K562 (cell line): ENCODE data around the gene ILKAP. TPM values are rescaled to one million over a fixed set of nuclear protein-coding genes. Genes with fewer than 3 reads are reported as not detected.

Source experiments
- ARID2 ChIP-seq: fragments of 450-650 bp; IDR thresholded peaks from 2 replicates; pipeline ENCODE4 v1.6.1; 2017; ENCODE audit warnings: antibody characterized with exemption, mild to moderate bottlenecking
- CHD2 ChIP-seq: IDR thresholded peaks from 2 replicates; pipeline ENCODE4 v1.6.1; 2011; ENCODE audit warnings: low read depth, low read length
- CXXC5 ChIP-seq: fragments of 250-450 bp; sonication (Bioruptor Pico); IDR thresholded peaks from 2 replicates; pipeline ENCODE4 v1.8.0; 2022; ENCODE audit warnings: inconsistent platforms, mild to moderate bottlenecking, moderate library complexity
- ELF4 ChIP-seq: fragments of 450-650 bp; formaldehyde crosslinking; IDR thresholded peaks from 2 replicates; pipeline ENCODE4 v1.4.0; 2022; ENCODE audit warnings: missing genetic modification characterization
- FOSL1 ChIP-seq: fragments of 200-800 bp; sonication (Bioruptor generic); conservative IDR thresholded peaks from 2 replicates; pipeline ENCODE4 v1.6.1; 2016; ENCODE audit warnings: missing genetic modification characterization, missing compliant biosample characterization
- HEY1 ChIP-seq: fragments of 250-450 bp; sonication (Bioruptor Pico); IDR thresholded peaks from 2 replicates; pipeline ENCODE4 v1.5.0; 2020; ENCODE audit warnings: mild to moderate bottlenecking, moderate library complexity, borderline replicate concordance
- MCM7 ChIP-seq, 2 experiments: fragments of 450-650 bp; IDR thresholded peaks; 2 replicates each; pipeline ENCODE4 v1.6.1; 2016 to 2018
- MYBL2 ChIP-seq, 2 experiments: fragments of 450-650 bp in 1 of 2; sonication (generic) in 1 of 2; formaldehyde crosslinking in 1 of 2; IDR thresholded peaks; 2 replicates each; pipeline versions ENCODE4 v1.6.1 to v1.8.1; 2017 to 2022; ENCODE audit warnings: borderline replicate concordance in 1 of 2, inconsistent platforms in 1 of 2, low read depth in 1 of 2, mild to moderate bottlenecking in 1 of 2, missing genetic modification reagents in 1 of 2, moderate library complexity in 1 of 2
- POLR2G ChIP-seq: fragments of 200-400 bp; formaldehyde crosslinking; IDR thresholded peaks from 2 replicates; pipeline ENCODE4 v1.6.1; 2017; ENCODE audit warnings: low read depth, mild to moderate bottlenecking, antibody characterized with exemption, low read length, moderate library complexity
- POLR2H ChIP-seq: IDR thresholded peaks from 2 replicates; pipeline ENCODE4 v1.6.1; 2016; ENCODE audit warnings: missing genetic modification characterization, low read depth, mild to moderate bottlenecking, control low read depth, missing compliant biosample characterization, moderate library complexity
- RB1 ChIP-seq: fragments of 450-650 bp; IDR thresholded peaks from 2 replicates; pipeline ENCODE4 v1.6.1; 2017; ENCODE audit warnings: low read depth, mild to moderate bottlenecking
- RBFOX2 ChIP-seq: fragments of 200-400 bp; formaldehyde crosslinking; IDR thresholded peaks from 2 replicates; pipeline ENCODE4 v1.6.1; 2017; ENCODE audit warnings: low read depth, mild to moderate bottlenecking, low read length, moderate library complexity
- SMAD4 ChIP-seq: fragments of 250-450 bp; sonication (Bioruptor Pico); conservative IDR thresholded peaks from 2 replicates; pipeline ENCODE4 v1.8.0; 2021; ENCODE audit warnings: inconsistent platforms, mild to moderate bottlenecking, moderate library complexity
- ZNF24 ChIP-seq: fragments of 450-650 bp; IDR thresholded peaks from 2 replicates; pipeline ENCODE4 v1.6.1; 2016
- ZNF717 ChIP-seq: fragments of 250-450 bp; sonication (Bioruptor Pico); IDR thresholded peaks from 2 replicates; pipeline ENCODE4 v1.5.0; 2021
- ZSCAN32 ChIP-seq: fragments of 450-650 bp; formaldehyde crosslinking; IDR thresholded peaks from 2 replicates; pipeline ENCODE4 v1.4.0; 2020; ENCODE audit warnings: mild to moderate bottlenecking, moderate library complexity
- polyA plus RNA-seq, 8 experiments: library from polyadenylated mRNA; depleted of rRNA in 4 of 8; stranded (reverse) in 5 of 8; unstranded in 3 of 8; fragments of >200 nt; fragmentation: Nextera tagmentation in 2 of 8; fragmentation: Illumina TruSeq in 1 of 8; extraction: Ambion mirVana in 2 of 8; extraction: Trizol in 1 of 8; gene quantifications; 2 replicates each; pipeline versions ENCODE4 v1.2.1 to v1.2.3, GENCODE V29; 2011 to 2014; ENCODE audit warnings: inconsistent platforms in 1 of 8, missing spikeins in 1 of 8
- total RNA-seq, 7 experiments: library from RNA; depleted of rRNA in 6 of 7; stranded (reverse); fragments of >200 nt in 6 of 7; fragmentation: Illumina TruSeq in 2 of 7; extraction: Trizol in 2 of 7; gene quantifications; 2 replicates each; pipeline versions ENCODE4 v1.2.1 to v1.2.3, GENCODE V29; 2011 to 2021; ENCODE audit warnings: low replicate concordance in 1 of 7
- TF ChIP-seq, protein P1 (sequence below): fragments of 250-450 bp; sonication (Bioruptor Pico); IDR thresholded peaks from 2 replicates; pipeline ENCODE4 v1.8.0; 2022; ENCODE audit warnings: inconsistent platforms
- TF ChIP-seq, protein P2 (sequence below): IDR thresholded peaks from 2 replicates; pipeline ENCODE4 v1.6.1; 2016; ENCODE audit warnings: missing genetic modification characterization, missing compliant biosample characterization
- TF ChIP-seq, protein P3 (sequence below): sonication (generic); formaldehyde crosslinking; IDR thresholded peaks from 2 replicates; pipeline ENCODE4 v1.9.0; 2022; ENCODE audit warnings: mild to moderate bottlenecking, missing genetic modification reagents
- TF ChIP-seq, protein P4 (sequence below): fragments of 250-450 bp; sonication (Bioruptor Pico); IDR thresholded peaks from 2 replicates; pipeline ENCODE4 v1.4.0; 2020
- TF ChIP-seq, protein P5 (sequence below): fragments of 250-450 bp; sonication (Bioruptor Pico); IDR thresholded peaks from 2 replicates; pipeline ENCODE4 v1.5.0; 2021; ENCODE audit warnings: mild to moderate bottlenecking, moderate library complexity

The ILKAP gene
- total and polyA plus RNA-seq, 9 of the 15 experiments (the other 6 are each of a cell fraction or from before 2014, with no cell fraction given), result 3.1 to 43.9 (median 20.7) TPM

DNA sequence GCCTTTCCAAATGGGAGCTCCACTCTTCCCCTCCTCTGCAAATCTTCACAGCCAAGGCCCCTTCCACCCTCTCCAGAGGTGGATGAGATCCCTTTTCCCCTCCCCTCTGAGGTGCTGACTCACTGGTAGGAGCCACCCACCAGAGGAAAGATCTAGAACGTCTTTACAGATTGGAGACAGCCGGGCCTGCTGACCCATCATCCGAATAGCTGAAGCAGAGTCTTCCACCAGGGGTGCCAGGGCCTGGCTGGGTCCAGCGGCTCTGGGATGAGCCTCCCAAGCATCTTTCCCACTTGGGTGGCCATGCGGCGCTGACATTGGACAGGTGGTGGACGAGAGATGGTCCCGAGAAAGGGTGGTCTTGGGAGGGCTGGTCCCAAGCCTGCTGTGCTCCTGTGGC is 35.7 kb downstream of the ILKAP start (continued):
- TF ChIP-seq POLR2H (tag), result no peak
- TF ChIP-seq ELF4 (CRISPR knock-in tag), result no peak
- 0 out of 2 replicates have a peak, but pooled peaks have one; percentile 21 for TF ChIP-seq SMAD4 (CRISPR knock-in tag)
- no peak for TF ChIP-seq ZSCAN32 (CRISPR knock-in tag)
- TF ChIP-seq MCM7 (IDR thresholded peaks at IDR 0.05), result no peak
- TF ChIP-seq, protein P1, sequence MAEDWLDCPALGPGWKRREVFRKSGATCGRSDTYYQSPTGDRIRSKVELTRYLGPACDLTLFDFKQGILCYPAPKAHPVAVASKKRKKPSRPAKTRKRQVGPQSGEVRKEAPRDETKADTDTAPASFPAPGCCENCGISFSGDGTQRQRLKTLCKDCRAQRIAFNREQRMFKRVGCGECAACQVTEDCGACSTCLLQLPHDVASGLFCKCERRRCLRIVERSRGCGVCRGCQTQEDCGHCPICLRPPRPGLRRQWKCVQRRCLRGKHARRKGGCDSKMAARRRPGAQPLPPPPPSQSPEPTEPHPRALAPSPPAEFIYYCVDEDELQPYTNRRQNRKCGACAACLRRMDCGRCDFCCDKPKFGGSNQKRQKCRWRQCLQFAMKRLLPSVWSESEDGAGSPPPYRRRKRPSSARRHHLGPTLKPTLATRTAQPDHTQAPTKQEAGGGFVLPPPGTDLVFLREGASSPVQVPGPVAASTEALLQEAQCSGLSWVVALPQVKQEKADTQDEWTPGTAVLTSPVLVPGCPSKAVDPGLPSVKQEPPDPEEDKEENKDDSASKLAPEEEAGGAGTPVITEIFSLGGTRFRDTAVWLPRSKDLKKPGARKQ, result no peak
- peak; percentile 57 for TF ChIP-seq RBFOX2
- TF ChIP-seq FOSL1 (tag), result 0 out of 2 replicates have a peak, but pooled peaks have one; percentile 27
- TF ChIP-seq, protein P2, sequence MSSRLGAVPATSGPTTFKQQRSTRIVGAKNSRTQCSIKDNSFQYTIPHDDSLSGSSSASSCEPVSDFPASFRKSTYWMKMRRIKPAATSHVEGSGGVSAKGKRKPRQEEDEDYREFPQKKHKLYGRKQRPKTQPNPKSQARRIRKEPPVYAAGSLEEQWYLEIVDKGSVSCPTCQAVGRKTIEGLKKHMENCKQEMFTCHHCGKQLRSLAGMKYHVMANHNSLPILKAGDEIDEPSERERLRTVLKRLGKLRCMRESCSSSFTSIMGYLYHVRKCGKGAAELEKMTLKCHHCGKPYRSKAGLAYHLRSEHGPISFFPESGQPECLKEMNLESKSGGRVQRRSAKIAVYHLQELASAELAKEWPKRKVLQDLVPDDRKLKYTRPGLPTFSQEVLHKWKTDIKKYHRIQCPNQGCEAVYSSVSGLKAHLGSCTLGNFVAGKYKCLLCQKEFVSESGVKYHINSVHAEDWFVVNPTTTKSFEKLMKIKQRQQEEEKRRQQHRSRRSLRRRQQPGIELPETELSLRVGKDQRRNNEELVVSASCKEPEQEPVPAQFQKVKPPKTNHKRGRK (tag), result no peak
- no peak for TF ChIP-seq HEY1 (CRISPR knock-in tag)
- TF ChIP-seq ARID2, result no peak
- TF ChIP-seq CHD2, result no peak
- TF ChIP-seq MYBL2 (IDR thresholded peaks at IDR 0.05; ENCODE audit: low read depth), result no peak
- no peak for TF ChIP-seq MYBL2 (CRISPR knock-in tag; IDR thresholded peaks at IDR 0.05; ENCODE audit: borderline replicate concordance)
- TF ChIP-seq, protein P3, sequence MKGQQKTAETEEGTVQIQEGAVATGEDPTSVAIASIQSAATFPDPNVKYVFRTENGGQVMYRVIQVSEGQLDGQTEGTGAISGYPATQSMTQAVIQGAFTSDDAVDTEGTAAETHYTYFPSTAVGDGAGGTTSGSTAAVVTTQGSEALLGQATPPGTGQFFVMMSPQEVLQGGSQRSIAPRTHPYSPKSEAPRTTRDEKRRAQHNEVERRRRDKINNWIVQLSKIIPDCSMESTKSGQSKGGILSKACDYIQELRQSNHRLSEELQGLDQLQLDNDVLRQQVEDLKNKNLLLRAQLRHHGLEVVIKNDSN, result no peak
- TF ChIP-seq CXXC5, result peak; percentile 35
- TF ChIP-seq POLR2G, result peak; percentile 61
- TF ChIP-seq, protein P4, sequence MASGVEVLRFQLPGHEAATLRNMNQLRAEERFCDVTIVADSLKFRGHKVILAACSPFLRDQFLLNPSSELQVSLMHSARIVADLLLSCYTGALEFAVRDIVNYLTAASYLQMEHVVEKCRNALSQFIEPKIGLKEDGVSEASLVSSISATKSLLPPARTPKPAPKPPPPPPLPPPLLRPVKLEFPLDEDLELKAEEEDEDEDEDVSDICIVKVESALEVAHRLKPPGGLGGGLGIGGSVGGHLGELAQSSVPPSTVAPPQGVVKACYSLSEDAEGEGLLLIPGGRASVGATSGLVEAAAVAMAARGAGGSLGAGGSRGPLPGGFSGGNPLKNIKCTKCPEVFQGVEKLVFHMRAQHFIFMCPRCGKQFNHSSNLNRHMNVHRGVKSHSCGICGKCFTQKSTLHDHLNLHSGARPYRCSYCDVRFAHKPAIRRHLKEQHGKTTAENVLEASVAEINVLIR, result no peak
- no peak for TF ChIP-seq ZNF717
- TF ChIP-seq ZNF24, result no peak
- TF ChIP-seq, protein P5, sequence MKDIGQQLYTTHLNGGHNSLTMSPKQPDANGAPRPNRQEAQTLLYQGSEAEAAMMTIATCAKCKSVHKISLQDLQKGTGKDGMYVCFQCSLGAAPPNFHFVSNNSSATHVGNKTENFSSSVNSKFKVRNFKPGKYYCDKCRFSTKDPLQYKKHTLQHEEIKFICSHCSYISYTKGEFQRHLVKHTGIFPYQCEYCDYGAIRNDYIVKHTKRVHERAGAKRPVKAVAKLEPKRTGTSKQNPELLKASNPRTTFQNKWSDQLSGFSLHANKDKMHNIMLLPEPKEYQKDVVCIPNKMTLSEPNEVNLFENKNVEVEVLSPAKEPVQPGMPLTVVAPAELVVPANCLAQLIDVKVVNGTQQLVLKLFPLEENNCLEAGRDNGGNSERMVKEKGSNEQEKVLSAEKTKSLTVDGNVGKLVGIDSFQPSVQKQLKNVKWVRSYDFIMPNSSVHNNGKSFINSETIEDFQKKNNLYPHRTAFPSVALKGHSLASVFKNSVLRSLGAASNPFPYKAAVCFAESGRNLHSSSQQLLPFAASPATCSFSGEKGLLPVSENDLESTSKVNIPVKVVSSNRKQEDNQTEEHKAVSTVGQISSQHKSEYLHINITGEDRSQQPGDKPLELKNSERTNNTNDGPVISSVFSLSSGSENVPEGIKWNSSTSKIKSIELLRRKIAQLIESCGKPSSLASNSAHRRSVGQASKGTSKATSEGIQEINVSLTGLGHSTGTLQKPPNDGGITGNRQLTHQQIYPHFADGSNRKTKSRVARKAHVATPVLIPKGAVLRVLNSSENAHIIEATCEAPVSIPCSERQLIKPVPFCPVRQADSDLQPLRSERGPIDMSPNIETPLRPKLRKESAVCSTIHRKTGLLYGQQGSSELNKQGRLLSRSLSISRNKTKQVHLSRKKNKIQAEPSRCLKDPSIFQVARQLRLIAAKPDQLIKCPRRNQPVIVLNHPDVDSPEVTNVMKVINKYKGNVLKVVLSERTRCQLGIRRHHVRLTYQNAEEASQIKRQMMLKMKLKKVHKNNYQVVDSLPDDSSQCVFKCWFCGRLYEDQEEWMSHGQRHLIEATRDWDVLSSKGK (CRISPR knock-in tag), result no peak
- TF ChIP-seq RB1, result no peak
